ENCODE data around the gene GPATCH2.
A peak's percentile ranks its signal among the peaks of the same experiment; 100 is the strongest.

Gene GPATCH2

GRCh38 chr1:217630711-217631591 is at the start of gene GPATCH2, which contains the start of gene SPATA17:
GPATCH2 (minus strand) TSS chr1:217631090; CDS start chr1:217630971, 119 bp downstream.
SPATA17 (plus strand) TSS chr1:217631344; CDS start chr1:217631379, 35 bp downstream.
- FAIRE-seq (peak; percentile 42), DNase-seq (ENCODE audit: low spot score) (peak; percentile 85)

- no peak for DNase-seq (ENCODE audit: low spot score)
Observed at GRCh38 chr1:217674028-217674729, 43.3 kb upstream of the GPATCH2 start.

GRCh38 chr1:217673387-217673786 is 42.5 kb upstream of the GPATCH2 start:
- DNase-seq (ENCODE audit: low spot score) (no peak), FAIRE-seq (no peak)

More at GRCh38 chr1:217674028-217674729, 43.3 kb upstream of the GPATCH2 start:
- no peak for FAIRE-seq

- FAIRE-seq = no peak
- DNase-seq (ENCODE audit: low spot score) = no peak
Observed at GRCh38 chr1:217668351-217668940, 37.6 kb upstream of the GPATCH2 start.

- DNase-seq (ENCODE audit: low spot score) (no peak), FAIRE-seq (no peak)
Observed at GRCh38 chr1:217661407-217661806, 30.5 kb upstream of the GPATCH2 start.

- peak; percentile 99 for FAIRE-seq
- peak; percentile 91 for DNase-seq (ENCODE audit: low spot score)
Observed at GRCh38 chr1:217660353-217661062, 29.6 kb upstream of the GPATCH2 start.

- DNase-seq (ENCODE audit: low spot score) = no peak
- no peak for FAIRE-seq
Observed at GRCh38 chr1:217650674-217651073, 19.8 kb upstream of the GPATCH2 start.

- FAIRE-seq (no peak), DNase-seq (ENCODE audit: low spot score) (no peak)
Observed at GRCh38 chr1:217647791-217648190, 16.9 kb upstream of the GPATCH2 start.

GRCh38 chr1:217642455-217642854 is 11.6 kb upstream of the GPATCH2 start:
- DNase-seq (ENCODE audit: low spot score) (no peak), FAIRE-seq (no peak)

GRCh38 chr1:217627431-217627830 is 3.5 kb downstream of the GPATCH2 start:
- FAIRE-seq = peak; percentile 48
- DNase-seq (ENCODE audit: low spot score) = no peak

GRCh38 chr1:217626321-217626720 is 4.6 kb downstream of the GPATCH2 start:
- DNase-seq (ENCODE audit: low spot score) (no peak), FAIRE-seq (no peak)

- no peak for DNase-seq (ENCODE audit: low spot score)
- FAIRE-seq = no peak
Observed at GRCh38 chr1:217622042-217622441, 8.8 kb downstream of the GPATCH2 start.

GRCh38 chr1:217620814-217621213 is 10.1 kb downstream of the GPATCH2 start:
- no peak for FAIRE-seq

GRCh38 chr1:217617126-217617525 is 13.8 kb downstream of the GPATCH2 start:
- DNase-seq (ENCODE audit: low spot score) (no peak), FAIRE-seq (no peak)

More at GRCh38 chr1:217620814-217621213, 10.1 kb downstream of the GPATCH2 start:
- no peak for DNase-seq (ENCODE audit: low spot score)

- no peak for FAIRE-seq
- DNase-seq (ENCODE audit: low spot score) = no peak
Observed at GRCh38 chr1:217614200-217614712, 16.6 kb downstream of the GPATCH2 start.

- FAIRE-seq = no peak
- no peak for DNase-seq (ENCODE audit: low spot score)
Observed at GRCh38 chr1:217605390-217605789, 25.5 kb downstream of the GPATCH2 start.

- DNase-seq (ENCODE audit: low spot score) (no peak), FAIRE-seq (no peak)
Observed at GRCh38 chr1:217602380-217602779, 28.5 kb downstream of the GPATCH2 start.

- DNase-seq (ENCODE audit: low spot score) = no peak
- no peak for FAIRE-seq
Observed at GRCh38 chr1:217599154-217599553, 31.7 kb downstream of the GPATCH2 start.

- DNase-seq (ENCODE audit: low spot score) (no peak), FAIRE-seq (no peak)
Observed at GRCh38 chr1:217590598-217590997, 40.3 kb downstream of the GPATCH2 start.

GRCh38 chr1:217586586-217586985 is 44.3 kb downstream of the GPATCH2 start:
- DNase-seq (ENCODE audit: low spot score) (no peak), FAIRE-seq (no peak)

GRCh38 chr1:217585577-217585976 is 45.3 kb downstream of the GPATCH2 start:
- FAIRE-seq (no peak), DNase-seq (ENCODE audit: low spot score) (no peak)
